Sigmoid colon (tissue), 3 donors: Measurements from ENCODE around the gene ENTPD6.

Experiments
- CTCF ChIP-seq, 4 experiments: fragments of 450-650 bp in 3 of 4; fragments of 200-600 bp in 1 of 4; IDR thresholded peaks; one replicate each; pipeline ENCODE4 v1.5.1; 2016 to 2019; ENCODE audit warnings: antibody characterized with exemption in 4 of 4, mild to moderate bottlenecking in 3 of 4, moderate library complexity in 2 of 4
- POLR2A ChIP-seq, 2 donors: fragments of 450-650 bp; IDR thresholded peaks; one replicate each; pipeline ENCODE4 v1.6.1; 2016; ENCODE audit warnings: antibody characterized with exemption in 2 of 2, mild to moderate bottlenecking in 2 of 2, moderate library complexity in 2 of 2

- TF ChIP-seq CTCF (IDR thresholded peaks at IDR 0.05) (no peak), POLR2A (IDR thresholded peaks at IDR 0.05) (no peak)
Measured at GRCh38 chr20:25224941-25225340, 29.4 kb downstream of the ENTPD6 start.
